ENCODE data around the gene BCAP31. TPM values are rescaled to one million over a fixed set of nuclear protein-coding genes. Genes with fewer than 3 reads are reported as not detected.

The BCAP31 gene
- total and polyA plus RNA-seq, 11 donors, result 59.9 to 162 (median 102) TPM

GRCh38 chrX:153674219-153674851 is 49.9 kb downstream of the BCAP31 start:
- ATAC-seq, result no peak

GRCh38 chrX:153673428-153674218 is 50.6 kb downstream of the BCAP31 start, which contains the start of gene PNCK:
PNCK (minus strand) TSS chrX:153673813; CDS start chrX:153673076, 737 bp downstream.
- 8 to 50% (median 27%) methylated on average over 38 to 98 of the region's 98 CpGs for WGBS, 4 donors
- TF ChIP-seq CTCF (IDR thresholded peaks at IDR 0.05) (no peak), POLR2A (IDR thresholded peaks at IDR 0.05) (no peak)
- intact Hi-C loops (cut with DNase I), result no loop called here
- H3K4me1 ChIP-seq, result no peaks in the 10 kb centered on the region
- no peaks in the 10 kb centered on the region for H3K36me3 ChIP-seq
- peak within 1 kb of the TSS in 1 of 12 donors; percentile 63 for H3K27ac ChIP-seq
- DNase-seq (peak in 1 of 5 donors; percentile 29), ATAC-seq (peak in 1 of 4 donors; percentile 39)
- peak within 1 kb of the TSS in 1 of 12 donors; percentile 31 for H3K4me3 ChIP-seq
- no peaks in the 10 kb centered on the region for H3K9me3 ChIP-seq
- peaks cover 0 to 28% (median 0%) of the 10 kb centered on the region in 9 donors for H3K27me3 ChIP-seq

More at GRCh38 chrX:153674219-153674851, 49.9 kb downstream of the BCAP31 start:
- no peak overlapping the region for H3K27ac ChIP-seq
- no peak overlapping the region for H3K4me3 ChIP-seq
- 77 to 84% (median 81%) methylated on average over 27 of the region's 27 CpGs for WGBS, 4 donors
- intact Hi-C loops (cut with DNase I), result no loop called here
- H3K9me3 ChIP-seq, result no peaks in the 10 kb centered on the region
- no peak for TF ChIP-seq POLR2A (IDR thresholded peaks at IDR 0.05)
- no peak for TF ChIP-seq CTCF (IDR thresholded peaks at IDR 0.05)
- no peaks in the 10 kb centered on the region for H3K36me3 ChIP-seq
- peak in 1 of 5 donors; percentile 22 for DNase-seq
- H3K4me1 ChIP-seq, result no peaks in the 10 kb centered on the region
- peaks cover 0 to 27% (median 0%) of the 10 kb centered on the region in 9 donors for H3K27me3 ChIP-seq

GRCh38 chrX:153672531-153673427 is 51.4 kb downstream of the BCAP31 start:
- ATAC-seq (no peak), DNase-seq (no peak)
- Histone ChIP-seq H3K4me3 (peak overlapping the region in 1 of 12 donors; percentile 31), H3K36me3 (no peaks in the 10 kb centered on the region), H3K9me3 (no peaks in the 10 kb centered on the region), H3K27me3 (peaks cover 0 to 29% (median 0%) of the 10 kb centered on the region in 9 donors), H3K4me1 (no peaks in the 10 kb centered on the region), H3K27ac (peak overlapping the region in 1 of 12 donors; percentile 63)
- WGBS, 4 donors, result 43 to 72% (median 58%) methylated on average over 33 to 50 of the region's 53 CpGs
- intact Hi-C loops (cut with DNase I), result no loop called here
- TF ChIP-seq CTCF (IDR thresholded peaks at IDR 0.05) (no peak), POLR2A (IDR thresholded peaks at IDR 0.05) (no peak)

Data from heart left ventricle (tissue), 16 donors.